Endothelial cell of umbilical vein (primary cell): ENCODE results near the gene PBX3. TPM values are rescaled to one million over a fixed set of nuclear protein-coding genes. Genes with fewer than 3 reads are reported as not detected.
A peak's percentile ranks its signal among the peaks of the same experiment; 100 is the strongest.

Experiments
- BruUV-seq: library from RNA; stranded (reverse); fragments of 400-500 nt; replicated peaks from 2 replicates; lab custom pipeline; 2021; lab: Mats Ljungman, UMichigan
- CTCF ChIA-PET: fragments of 300-600, 350-600 bp; sonication (Branson Sonifier 250); formaldehyde crosslinking; loops from one replicate; lab custom pipeline; 2021; ENCODE audit warnings: antibody characterized with exemption, inconsistent platforms; lab: Charles Lee
- POLR2A ChIA-PET: fragments of 300-600, 350-600 bp; sonication (Branson Sonifier 250); formaldehyde crosslinking; loops from one replicate; lab custom pipeline; 2021; ENCODE audit warnings: antibody characterized with exemption, inconsistent platforms; lab: Charles Lee
- DNase-seq: peaks from one replicate; pipeline ENCODE4 v3.0.0-alpha.2; 2011; ENCODE audit warnings: low read depth, low spot score
- FAIRE-seq: peaks from 2 replicates; lab custom pipeline; 2011; peaks lifted over from hg19 to GRCh38; lab: Jason Lieb, UNC
- H2AFZ ChIP-seq: 2 replicates; pipeline ENCODE4 v1.6.0; 2012; ENCODE audit warnings: low read depth, low read length, control low read depth, inconsistent platforms
- H3K27ac ChIP-seq: 2 replicates; pipeline ENCODE4 v1.5.1; 2011; ENCODE audit warnings: low read depth, mild to moderate bottlenecking, control low read depth, low read length, moderate library complexity; ENCODE audit not compliant: insufficient read depth
- H3K27me3 ChIP-seq, 2 experiments: 2 replicates each; pipeline versions ENCODE4 v1.6.0 to v1.6.1; 2011; ENCODE audit warnings: low read length in 2 of 2, mixed read lengths in 1 of 2; ENCODE audit not compliant: control insufficient read depth in 2 of 2, insufficient read depth in 2 of 2
- H3K36me3 ChIP-seq, 2 experiments: 2 replicates in 1 of 2; 3 replicates in 1 of 2; pipeline ENCODE4 v1.5.1; 2011; ENCODE audit warnings: low read length in 2 of 2, mild to moderate bottlenecking in 1 of 2, moderate library complexity in 1 of 2; ENCODE audit not compliant: control insufficient read depth in 2 of 2, insufficient read depth in 2 of 2; ENCODE audit errors: extremely low read depth in 1 of 2
- H3K4me1 ChIP-seq: 3 replicates; pipeline ENCODE4 v1.5.1; 2011; ENCODE audit warnings: mild to moderate bottlenecking, low read length; ENCODE audit not compliant: control insufficient read depth, insufficient read depth; ENCODE audit errors: extremely low read depth
- H3K4me2 ChIP-seq: 2 replicates; pipeline ENCODE4 v1.6.1; 2011; ENCODE audit warnings: low read length, control low read depth, mixed read lengths; ENCODE audit not compliant: insufficient read depth
- H3K4me3 ChIP-seq, 3 experiments: fragments of 200-600 bp in 1 of 3; sonication (generic), shearing (Covaris generic) in 1 of 3; replicated peaks in 1 of 3; 2 replicates each; pipeline ENCODE4 v1.5.1; 2011 to 2016; ENCODE audit warnings: control low read depth in 3 of 3, low read length in 3 of 3, mild to moderate bottlenecking in 2 of 3, inconsistent platforms in 1 of 3, low read depth in 1 of 3, moderate library complexity in 1 of 3; ENCODE audit not compliant: insufficient read depth in 1 of 3
- H3K79me2 ChIP-seq: 2 replicates; pipeline ENCODE4 v1.6.0; 2012; ENCODE audit warnings: low read length, inconsistent platforms; ENCODE audit not compliant: control insufficient read depth, insufficient read depth
- H3K9ac ChIP-seq: replicated peaks from 2 replicates; pipeline ENCODE3; 2011; ENCODE audit warnings: low read length, control low read depth; ENCODE audit not compliant: insufficient read depth; ENCODE audit errors: extremely low read depth
- H3K9me1 ChIP-seq: replicated peaks from 3 replicates; pipeline ENCODE4 v1.6.0; 2011; ENCODE audit warnings: mild to moderate bottlenecking, low read length; ENCODE audit not compliant: control insufficient read depth, insufficient read depth; ENCODE audit errors: extremely low read depth
- H3K9me3 ChIP-seq: replicated peaks from 2 replicates; pipeline ENCODE4 v1.5.1; 2012; ENCODE audit warnings: low read length, inconsistent platforms; ENCODE audit not compliant: control insufficient read depth, insufficient read depth
- H4K20me1 ChIP-seq: replicated peaks from 2 replicates; pipeline ENCODE3; 2011; ENCODE audit warnings: mild to moderate bottlenecking, low read length; ENCODE audit not compliant: control insufficient read depth, insufficient read depth; ENCODE audit errors: extremely low read depth
- EZH2 ChIP-seq: IDR thresholded peaks from 2 replicates; pipeline ENCODE4 v1.6.1; 2012; ENCODE audit warnings: borderline replicate concordance, low read depth, mild to moderate bottlenecking, moderate library complexity, low read length, inconsistent platforms; ENCODE audit not compliant: severe bottlenecking
- FOS ChIP-seq: IDR thresholded peaks from 2 replicates; pipeline ENCODE4 v1.6.1; 2011; ENCODE audit warnings: mild to moderate bottlenecking, low read length, moderate library complexity, borderline replicate concordance; ENCODE audit not compliant: insufficient read depth
- GATA2 ChIP-seq: IDR thresholded peaks from 2 replicates; pipeline ENCODE4 v1.7.0; 2011; ENCODE audit warnings: low read depth, mild to moderate bottlenecking, moderate library complexity, mixed read lengths, low read length; ENCODE audit not compliant: insufficient read length, insufficient read depth
- JUN ChIP-seq: IDR thresholded peaks from 2 replicates; pipeline ENCODE4 v1.6.1; 2011; ENCODE audit warnings: borderline replicate concordance, low read depth; ENCODE audit not compliant: insufficient read length, insufficient read depth
- MYC ChIP-seq: IDR thresholded peaks from one replicate; pipeline ENCODE4 v1.6.1; 2011; ENCODE audit warnings: mild to moderate bottlenecking, low read depth, low read length
- POLR2A ChIP-seq: IDR thresholded peaks from 2 replicates; pipeline ENCODE4 v1.6.1; 2012; ENCODE audit warnings: low read depth, mild to moderate bottlenecking, control low read depth, low read length
- POLR2AphosphoS5 ChIP-seq: IDR thresholded peaks from 2 replicates; pipeline ENCODE4 v1.6.1; 2012; ENCODE audit warnings: low read depth, mild to moderate bottlenecking, control low read depth, low read length, moderate library complexity; ENCODE audit not compliant: insufficient read depth
- dilution Hi-C: fragments of 300-500 bp; cut with MboI; formaldehyde crosslinking; loops from one replicate; pipeline ENCODE4 v1.15.0; 2019; ENCODE audit warnings: low sequenced_read_pairs; ENCODE audit not compliant: extremely low pct_ligation_motif_present
- intact Hi-C: fragments of 100-400 bp; cut with micrococcal nuclease; formaldehyde crosslinking; loops from one replicate; pipeline ENCODE4 v1.10.0; 2022
- polyA plus RNA-seq, 4 experiments: library from polyadenylated mRNA; depleted of rRNA in 3 of 4; stranded (reverse) in 3 of 4; unstranded in 1 of 4; fragments of >200 nt; gene quantifications; 2 replicates each; pipeline versions ENCODE4 v1.2.1 to v1.2.3, GENCODE V29; 2011 to 2012; ENCODE audit warnings: missing spikeins in 1 of 4
- total RNA-seq: library from RNA; stranded (reverse); gene quantifications from 2 replicates; pipeline ENCODE4 v1.2.3, GENCODE V29; 2021
- TF ChIP-seq, protein P1 (sequence below), 2 donors: IDR thresholded peaks; 1 replicate in 1 of 2; 2 replicates in 1 of 2; pipeline ENCODE4 v1.5.1; 2011; ENCODE audit warnings: low read length in 2 of 2, mild to moderate bottlenecking in 2 of 2, moderate library complexity in 2 of 2, control low read depth in 1 of 2, inconsistent platforms in 1 of 2, low read depth in 1 of 2; ENCODE audit not compliant: insufficient read depth in 1 of 2; ENCODE audit errors: extremely low read depth in 1 of 2
- TF ChIP-seq, protein P2 (sequence below): IDR thresholded peaks from 2 replicates; pipeline ENCODE4 v1.6.1; 2011; ENCODE audit not compliant: insufficient read depth, insufficient read length

Gene PBX3
- total and polyA plus RNA-seq, 2 donors (not counting 3 experiments of a cell fraction or from before 2014, with no cell fraction given) = 18.8 to 42.0 TPM

DNA sequence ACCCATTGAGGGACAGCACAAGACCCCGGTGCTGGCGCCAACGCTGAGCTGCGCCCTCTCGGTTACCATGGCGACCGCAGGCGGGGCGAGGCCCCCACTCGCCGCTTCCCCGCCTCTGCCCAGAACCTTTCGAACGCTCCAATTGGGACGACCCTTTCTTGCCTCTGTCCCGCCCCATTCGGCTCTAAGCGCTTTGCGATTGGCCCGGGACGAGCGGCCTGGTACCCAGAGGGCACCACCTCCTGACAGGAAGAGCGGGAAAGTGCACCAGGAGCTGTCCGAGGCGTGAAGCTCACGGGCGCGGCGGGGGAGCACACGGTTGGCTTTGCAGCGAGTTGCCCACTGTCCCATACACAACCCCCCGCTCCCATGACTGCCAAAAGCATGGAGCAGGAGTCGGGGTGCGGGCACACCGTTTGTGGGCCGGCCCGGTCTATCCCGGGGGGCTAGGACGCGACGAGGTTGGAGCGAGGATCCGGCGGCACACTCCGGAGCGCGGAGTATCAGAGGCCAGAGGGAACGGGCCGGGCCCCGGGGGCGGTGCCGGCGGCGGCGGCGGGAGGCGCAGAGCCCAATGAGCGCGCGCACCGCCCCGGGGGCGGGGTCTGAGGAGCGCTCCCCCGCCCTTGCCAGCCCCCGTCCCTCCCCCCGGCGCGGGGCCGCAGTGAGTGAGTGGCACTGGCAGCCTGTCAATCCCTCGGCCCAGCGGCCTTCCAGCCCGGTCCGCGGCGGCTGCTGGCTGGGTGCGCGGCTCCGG is 978 bp upstream of the PBX3 start:
- H3K9me3 ChIP-seq = no peaks in the 10 kb centered on the region
- H3K27me3 ChIP-seq = peaks cover 3 to 4% of the 10 kb centered on the region in 2 experiments
- intact Hi-C loops = loop anchor here (1.0 to 5.0 kb wide), 7 partner anchors 39 to 339 kb away; partner anchors contain the start of gene MAPKAP1
- H4K20me1 ChIP-seq = no peaks in the 10 kb centered on the region
- TSS peak; percentile 40 for BruUV-seq
- H2AFZ ChIP-seq = peak overlapping the region; percentile 73
- H3K27ac ChIP-seq = peak overlapping the region; percentile 9
- no peaks in the 10 kb centered on the region for H3K9me1 ChIP-seq
- peak overlapping the region; percentile 36 for H3K9ac ChIP-seq
- TF ChIP-seq MYC (no peak), FOS (no peak), POLR2AphosphoS5 (peak; percentile 66), POLR2A (peak; percentile 72), EZH2 (no peak), GATA2 (no peak), JUN (no peak)
- TF ChIP-seq, protein P1, sequence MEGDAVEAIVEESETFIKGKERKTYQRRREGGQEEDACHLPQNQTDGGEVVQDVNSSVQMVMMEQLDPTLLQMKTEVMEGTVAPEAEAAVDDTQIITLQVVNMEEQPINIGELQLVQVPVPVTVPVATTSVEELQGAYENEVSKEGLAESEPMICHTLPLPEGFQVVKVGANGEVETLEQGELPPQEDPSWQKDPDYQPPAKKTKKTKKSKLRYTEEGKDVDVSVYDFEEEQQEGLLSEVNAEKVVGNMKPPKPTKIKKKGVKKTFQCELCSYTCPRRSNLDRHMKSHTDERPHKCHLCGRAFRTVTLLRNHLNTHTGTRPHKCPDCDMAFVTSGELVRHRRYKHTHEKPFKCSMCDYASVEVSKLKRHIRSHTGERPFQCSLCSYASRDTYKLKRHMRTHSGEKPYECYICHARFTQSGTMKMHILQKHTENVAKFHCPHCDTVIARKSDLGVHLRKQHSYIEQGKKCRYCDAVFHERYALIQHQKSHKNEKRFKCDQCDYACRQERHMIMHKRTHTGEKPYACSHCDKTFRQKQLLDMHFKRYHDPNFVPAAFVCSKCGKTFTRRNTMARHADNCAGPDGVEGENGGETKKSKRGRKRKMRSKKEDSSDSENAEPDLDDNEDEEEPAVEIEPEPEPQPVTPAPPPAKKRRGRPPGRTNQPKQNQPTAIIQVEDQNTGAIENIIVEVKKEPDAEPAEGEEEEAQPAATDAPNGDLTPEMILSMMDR (IDR thresholded peaks at IDR 0.05; ENCODE audit: extremely low read depth in 1 of 2, insufficient read depth in 1 of 2, low read depth in 1 of 2, low read length in 2 of 2) = no peak
- TF ChIP-seq, protein P2, sequence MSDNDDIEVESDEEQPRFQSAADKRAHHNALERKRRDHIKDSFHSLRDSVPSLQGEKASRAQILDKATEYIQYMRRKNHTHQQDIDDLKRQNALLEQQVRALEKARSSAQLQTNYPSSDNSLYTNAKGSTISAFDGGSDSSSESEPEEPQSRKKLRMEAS = peak; percentile 84
- dilution Hi-C loops = no loop called here
- peaks cover 24% of the 10 kb centered on the region for H3K4me1 ChIP-seq
- no peaks in the 10 kb centered on the region for H3K36me3 ChIP-seq
- peak overlapping the region; percentile 51 for H3K4me2 ChIP-seq
- POLR2A ChIA-PET = interaction anchor here (0.7 to 1.0 kb wide), 2 partner anchors 39 to 46 kb away, joined by 3 to 5 read pairs; partner anchors contain the start of gene MAPKAP1
- FAIRE-seq (peak; percentile 94), DNase-seq (peak; percentile 96)
- peaks cover 30% of the 10 kb centered on the region for H3K79me2 ChIP-seq
- CTCF ChIA-PET = interaction anchor here (0.8 to 1.5 kb wide), 5 partner anchors 31 to 338 kb away, joined by 3 to 10 read pairs (median 6); partner anchors contain the start of gene MAPKAP1
- peak overlapping the region in 2 of 3 experiments; percentile 38 to 92 for H3K4me3 ChIP-seq
